ENCODE results near the gene BHMT2. TPM values are rescaled to one million over a fixed set of nuclear protein-coding genes. Genes with fewer than 3 reads are reported as not detected.

Gene BHMT2
- polyA plus RNA-seq, 1 of the 3 experiments (the other 2 are of a cell fraction), result not detected

GRCh38 chr5:79075646-79076426 lies 6.3 kb downstream of the BHMT2 start (continued):
- no peak for TF ChIP-seq REST (IDR thresholded peaks at IDR 0.05; ENCODE audit: low read depth, low read length)
- TF ChIP-seq TAF1 (IDR thresholded peaks at IDR 0.05; ENCODE audit: borderline replicate concordance, low read depth, low read length), result no peak
- no peak for TF ChIP-seq RAD21 (IDR thresholded peaks at IDR 0.05; ENCODE audit: low read length)
- TF ChIP-seq MXI1 (IDR thresholded peaks at IDR 0.05; ENCODE audit: low read depth, low read length), result no peak
- TF ChIP-seq FOXJ3 (CRISPR knock-in tag; IDR thresholded peaks at IDR 0.05), result no peak
- no peak for TF ChIP-seq CHD2 (IDR thresholded peaks at IDR 0.05; ENCODE audit: low read length, partially characterized antibody)
- TF ChIP-seq SMC3 (IDR thresholded peaks at IDR 0.05; ENCODE audit: low read depth, low read length), result no peak
- TF ChIP-seq, protein P1, sequence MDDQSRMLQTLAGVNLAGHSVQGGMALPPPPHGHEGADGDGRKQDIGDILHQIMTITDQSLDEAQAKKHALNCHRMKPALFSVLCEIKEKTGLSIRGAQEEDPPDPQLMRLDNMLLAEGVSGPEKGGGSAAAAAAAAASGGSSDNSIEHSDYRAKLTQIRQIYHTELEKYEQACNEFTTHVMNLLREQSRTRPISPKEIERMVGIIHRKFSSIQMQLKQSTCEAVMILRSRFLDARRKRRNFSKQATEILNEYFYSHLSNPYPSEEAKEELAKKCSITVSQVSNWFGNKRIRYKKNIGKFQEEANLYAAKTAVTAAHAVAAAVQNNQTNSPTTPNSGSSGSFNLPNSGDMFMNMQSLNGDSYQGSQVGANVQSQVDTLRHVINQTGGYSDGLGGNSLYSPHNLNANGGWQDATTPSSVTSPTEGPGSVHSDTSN (IDR thresholded peaks at IDR 0.05), result no peak
- no peak for TF ChIP-seq USF2 (IDR thresholded peaks at IDR 0.05; ENCODE audit: borderline replicate concordance, low read depth, low read length)
- TF ChIP-seq TCF12 (IDR thresholded peaks at IDR 0.05), result no peak
- no peak for TF ChIP-seq JUND (IDR thresholded peaks at IDR 0.05)
- TF ChIP-seq TEAD4 (IDR thresholded peaks at IDR 0.05; ENCODE audit: borderline replicate concordance, insufficient read depth), result no peak

DNA sequence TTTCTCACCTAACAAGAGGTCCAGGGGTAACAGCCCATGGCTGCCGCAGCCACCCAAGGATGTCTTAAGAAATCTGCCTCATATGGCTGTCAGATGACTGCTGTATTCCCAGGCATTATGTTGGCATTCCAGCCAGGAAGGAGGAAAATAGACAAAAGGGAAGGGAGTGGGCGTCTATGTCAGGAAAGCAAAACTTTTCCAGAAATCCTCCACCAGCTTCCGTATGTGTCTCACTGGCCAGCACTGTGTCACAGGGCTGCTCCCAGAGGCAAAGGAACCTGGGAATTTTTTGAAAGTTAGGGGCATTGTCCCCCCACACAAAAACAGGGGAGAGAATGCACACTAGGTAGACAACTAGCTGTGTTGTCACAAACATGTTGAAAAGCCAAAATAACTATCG lies 7.3 kb downstream of the BHMT2 start:
- Histone ChIP-seq H3K27ac (ENCODE audit: low read depth in 2 of 2, low read length in 1 of 2) (no peak overlapping the region), H3K36me3 (replicated peaks in 1 of 2; ENCODE audit: control insufficient read depth in 1 of 2, insufficient read depth in 2 of 2, low read length in 1 of 2) (no peaks in the 10 kb centered on the region), H3K4me2 (no peak overlapping the region), H3K79me2 (ENCODE audit: insufficient read depth) (no peaks in the 10 kb centered on the region), H3K9me2 (no peaks in the 10 kb centered on the region), H2AFZ (ENCODE audit: low read depth) (no peak overlapping the region), H3K9ac (no peak overlapping the region), H4K20me1 (ENCODE audit: insufficient read depth) (no peaks in the 10 kb centered on the region), H3K27me3 (ENCODE audit: insufficient read depth) (no peaks in the 10 kb centered on the region), H3K4me1 (ENCODE audit: control insufficient read depth in 1 of 2, insufficient read depth in 2 of 2, low read depth in 1 of 2, low read length in 1 of 2) (no peaks in the 10 kb centered on the region; a peak in 1 of 4 replicates), H3K4me3 (ENCODE audit: low read depth in 2 of 2, low read length in 1 of 2) (no peak overlapping the region), H3F3A (replicated peaks; ENCODE audit: insufficient read depth) (no peaks in the 10 kb centered on the region), H3K9me3 (peaks cover 6% of the 10 kb centered on the region; the same call in 1 of the 2 replicates)
- CTCF ChIA-PET, result interaction anchor here (0.5 to 2.0 kb wide), 4 partner anchors 29 to 828 kb away, joined by 3 to 9 read pairs (median 4); no protein-coding TSS in a partner anchor
- POLR2A ChIA-PET, result no interaction called here
- WGBS (ENCODE audit: low lambda C conversion rate), result 82% methylated on average over 4 of the region's 4 CpGs
- DNase-seq, result no peak
- TF ChIP-seq ELF1 (IDR thresholded peaks at IDR 0.05) (no peak), POLR2AphosphoS5 (IDR thresholded peaks at IDR 0.05; ENCODE audit: low read depth, low read length) (no peak), GATA2 (CRISPR knock-in tag; IDR thresholded peaks at IDR 0.05) (no peak), SIN3A (IDR thresholded peaks at IDR 0.05; ENCODE audit: borderline replicate concordance, low read depth, low read length) (no peak), GABPA (IDR thresholded peaks at IDR 0.05; ENCODE audit: low read depth) (no peak), JUND (IDR thresholded peaks at IDR 0.05) (no peak), RXRA (IDR thresholded peaks at IDR 0.05; ENCODE audit: borderline replicate concordance, low read depth) (no peak), REST (IDR thresholded peaks at IDR 0.05; ENCODE audit: low read depth, low read length) (no peak), MAX (IDR thresholded peaks at IDR 0.05; ENCODE audit: low read depth) (no peak), ZBTB33 (IDR thresholded peaks at IDR 0.05; ENCODE audit: borderline replicate concordance, low read depth) (no peak)

All from SK-N-SH (cell line).